GM12878 (cell line): ENCODE measurements around the gene SMIM38. TPM values are rescaled to one million over a fixed set of nuclear protein-coding genes. Genes with fewer than 3 reads are reported as not detected.

Experiments
- ATAC-seq: fragments of 200-7000 bp; cut with Tn5 transposase; 3 replicates; pipeline ENCODE4 v1.9.1; 2020; ENCODE audit warnings: mild to moderate bottlenecking, moderate library complexity
- BruUV-seq: library from RNA; stranded (reverse); fragments of 400-500 nt; replicated peaks from 2 replicates; lab custom pipeline; 2021; lab: Mats Ljungman, UMichigan
- CTCF ChIA-PET: fragments of 300-600 bp; sonication (Branson Sonifier 250); formaldehyde crosslinking; extraction: SDS; loops from one replicate; lab custom pipeline; 2021; ENCODE audit warnings: inconsistent platforms; lab: Yijun Ruan, JAX
- POLR2A ChIA-PET: fragments of 350-600 bp; formaldehyde crosslinking; extraction: SDS; loops from one replicate; lab custom pipeline; 2021; ENCODE audit warnings: inconsistent platforms; lab: Charles Lee
- RAD21 ChIA-PET: fragments of 300-600 bp; sonication (Branson Sonifier 250); formaldehyde crosslinking; loops from one replicate; lab custom pipeline; 2023; ENCODE audit warnings: antibody characterized with exemption; ENCODE audit not compliant: unreplicated experiment; lab: Charles Lee
- SMC1A ChIA-PET: fragments of 300-600 bp; sonication (Branson Sonifier 250); formaldehyde crosslinking; loops from one replicate; lab custom pipeline; 2023; ENCODE audit not compliant: unreplicated experiment, uncharacterized antibody; lab: Charles Lee
- DNase-seq: peaks from one replicate; pipeline ENCODE4 v3.0.0-alpha.2; 2011; ENCODE audit warnings: low read depth, low spot score
- FAIRE-seq: peaks from 3 replicates; lab custom pipeline; 2011; peaks lifted over from hg19 to GRCh38; lab: Jason Lieb, UNC
- H2AFZ ChIP-seq: 2 replicates; pipeline ENCODE4 v1.6.0; 2011; ENCODE audit warnings: low read depth, low read length, control low read depth; ENCODE audit not compliant: control insufficient read depth
- H3K27ac ChIP-seq: 2 replicates; pipeline ENCODE4 v1.5.1; 2011; ENCODE audit warnings: control low read depth; ENCODE audit not compliant: control insufficient read depth, insufficient read depth
- H3K27me3 ChIP-seq, 2 experiments: replicated peaks in 1 of 2; 2 replicates each; pipeline versions ENCODE4 v1.6.0 to v1.6.1; 2011; ENCODE audit warnings: low read length in 1 of 2; ENCODE audit not compliant: control insufficient read depth in 2 of 2, insufficient read depth in 2 of 2
- H3K36me3 ChIP-seq, 2 experiments: 2 replicates each; pipeline ENCODE4 v1.5.1; 2011; ENCODE audit warnings: low read length in 1 of 2; ENCODE audit not compliant: control insufficient read depth in 2 of 2, insufficient read depth in 2 of 2
- H3K4me1 ChIP-seq: 2 replicates; pipeline ENCODE4 v1.6.1; 2011; ENCODE audit warnings: mild to moderate bottlenecking, low read length, moderate library complexity, mixed read lengths; ENCODE audit not compliant: control insufficient read depth, insufficient read depth
- H3K4me2 ChIP-seq: 2 replicates; pipeline ENCODE4 v1.6.0; 2011; ENCODE audit warnings: control low read depth; ENCODE audit not compliant: control insufficient read depth, insufficient read depth
- H3K4me3 ChIP-seq: fragments of 200-600 bp; sonication (generic); 2 replicates; pipeline ENCODE4 v1.5.1; 2016
- H3K79me2 ChIP-seq: 2 replicates; pipeline ENCODE4 v1.6.0; 2011; ENCODE audit warnings: low read length; ENCODE audit not compliant: control insufficient read depth, insufficient read depth
- H3K9ac ChIP-seq: 2 replicates; pipeline ENCODE4 v1.8.0; 2011; ENCODE audit warnings: low read length, control low read depth, mixed read lengths; ENCODE audit not compliant: control insufficient read depth, insufficient read depth
- H3K9me3 ChIP-seq: replicated peaks from 3 replicates; pipeline ENCODE4 v1.5.1; 2011; ENCODE audit warnings: mild to moderate bottlenecking, low read length; ENCODE audit not compliant: control insufficient read depth, insufficient read depth
- H4K20me1 ChIP-seq: 2 replicates; pipeline ENCODE4 v1.6.0; 2011; ENCODE audit not compliant: control insufficient read depth, insufficient read depth
- BHLHE40 ChIP-seq, 2 experiments: fragments of 450-650 bp in 1 of 2; IDR thresholded peaks; 2 replicates each; pipeline ENCODE4 v1.6.1; 2011 to 2017; ENCODE audit warnings: low read depth in 2 of 2, borderline replicate concordance in 1 of 2, improper control_type of control experiment in 1 of 2, low read length in 1 of 2, mild to moderate bottlenecking in 1 of 2
- CBX5 ChIP-seq: sonication (generic); IDR thresholded peaks from 2 replicates; pipeline ENCODE4 v1.6.1; 2016; ENCODE audit warnings: low read depth, moderate library complexity, mild to moderate bottlenecking, inconsistent platforms
- E2F4 ChIP-seq: IDR thresholded peaks from 2 replicates; pipeline ENCODE4 v1.6.1; 2012; ENCODE audit warnings: low read depth, low read length, improper control_type of control experiment
- HCFC1 ChIP-seq: fragments of 150-350 bp; IDR thresholded peaks from 2 replicates; pipeline ENCODE4 v1.6.1; 2014; ENCODE audit warnings: low read length
- HDAC6 ChIP-seq: fragments of 200-600 bp; sonication (generic); IDR thresholded peaks from one replicate; pipeline ENCODE4 v1.8.0; 2017; ENCODE audit warnings: antibody characterized with exemption; ENCODE audit not compliant: unreplicated experiment
- IKZF1 ChIP-seq: fragments of 450-650 bp; conservative IDR thresholded peaks from 2 replicates; pipeline ENCODE4 v1.6.1; 2017; ENCODE audit warnings: antibody characterized with exemption, mild to moderate bottlenecking
- MTA3 ChIP-seq: IDR thresholded peaks from 2 replicates; pipeline ENCODE4 v1.6.1; 2012; ENCODE audit warnings: low read length, inconsistent platforms, borderline replicate concordance
- NBN ChIP-seq: fragments of 450-650 bp; IDR thresholded peaks from 2 replicates; pipeline ENCODE4 v1.6.1; 2016
- NFYB ChIP-seq: IDR thresholded peaks from 2 replicates; pipeline ENCODE4 v1.6.1; 2011; ENCODE audit warnings: low read depth, mild to moderate bottlenecking, low read length, improper control_type of control experiment, moderate library complexity; ENCODE audit not compliant: insufficient read depth
- NR2C1 ChIP-seq: fragments of 450-650 bp; IDR thresholded peaks from 2 replicates; pipeline ENCODE4 v1.6.1; 2017; ENCODE audit warnings: antibody characterized with exemption, mild to moderate bottlenecking, moderate library complexity
- NR2C2 ChIP-seq: IDR thresholded peaks from 2 replicates; pipeline ENCODE4 v1.6.1; 2011; ENCODE audit warnings: borderline replicate concordance, low read depth; ENCODE audit not compliant: control insufficient read depth, insufficient read length
- PML ChIP-seq: IDR thresholded peaks from 2 replicates; pipeline ENCODE4 v1.6.1; 2012; ENCODE audit warnings: low read length, inconsistent platforms
- POLR2AphosphoS5 ChIP-seq: IDR thresholded peaks from 2 replicates; pipeline ENCODE4 v1.6.1; 2011; ENCODE audit warnings: mild to moderate bottlenecking, low read length, inconsistent platforms
- ZNF592 ChIP-seq: fragments of 450-650 bp; IDR thresholded peaks from 2 replicates; pipeline ENCODE4 v1.6.1; 2017; ENCODE audit warnings: mild to moderate bottlenecking, moderate library complexity
- ZSCAN29 ChIP-seq: fragments of 450-650 bp; IDR thresholded peaks from 2 replicates; pipeline ENCODE4 v1.6.1; 2017; ENCODE audit warnings: mild to moderate bottlenecking, moderate library complexity
- WGBS: methylation state at CpG from one replicate; pipeline ENCODE4 v1.1.6; 2016; ENCODE audit warnings: low lambda C conversion rate; ENCODE audit not compliant: insufficient replicate concordance, insufficient coverage; ENCODE audit errors: missing lambda C conversion rate; 5-methylcytosine and 5-hydroxymethylcytosine counted together
- in situ Hi-C: fragments of 300-500 bp; cut with MboI; formaldehyde crosslinking; loops from 9 replicates; pipeline ENCODE4 v1.14.3; 2018; ENCODE audit warnings: mixed read lengths
- intact Hi-C: fragments of 100-400 bp; cut with micrococcal nuclease; formaldehyde crosslinking; loops from one replicate; pipeline ENCODE4 v1.14.2; 2022; ENCODE audit not compliant: unreplicated experiment
- polyA plus RNA-seq, 11 experiments: library from polyadenylated mRNA; depleted of rRNA in 4 of 11; unstranded in 6 of 11; stranded (reverse) in 5 of 11; fragments of >200 nt; fragmentation: Nextera tagmentation in 4 of 11; fragmentation: Illumina TruSeq in 1 of 11; extraction: Ambion mirVana in 4 of 11; extraction: Trizol in 1 of 11; gene quantifications; 1 replicate in 1 of 11; 2 replicates in 10 of 11; pipeline versions ENCODE4 v1.2.1 to v1.2.3, GENCODE V29; 2011 to 2016; ENCODE audit warnings: inconsistent platforms in 2 of 11, missing spikeins in 2 of 11, low read depth in 1 of 11
- total RNA-seq, 4 experiments: library from RNA; depleted of rRNA in 3 of 4; stranded (reverse); fragments of >200 nt in 3 of 4; fragmentation: Illumina TruSeq in 1 of 4; extraction: Trizol in 1 of 4; gene quantifications; 2 replicates each; pipeline versions ENCODE4 v1.2.1 to v1.2.3, GENCODE V29; 2013 to 2021
- TF ChIP-seq, protein P1 (sequence below): fragments of 150-350 bp; IDR thresholded peaks from 2 replicates; pipeline ENCODE4 v1.6.1; 2016; ENCODE audit warnings: low read depth, low read length

SMIM38 gene
- total and polyA plus RNA-seq, 10 of the 15 experiments (the other 5 are each of a cell fraction or from before 2014, with no cell fraction given): 0.15 to 5.0 (median 2.1) TPM; not detected in 1

DNA sequence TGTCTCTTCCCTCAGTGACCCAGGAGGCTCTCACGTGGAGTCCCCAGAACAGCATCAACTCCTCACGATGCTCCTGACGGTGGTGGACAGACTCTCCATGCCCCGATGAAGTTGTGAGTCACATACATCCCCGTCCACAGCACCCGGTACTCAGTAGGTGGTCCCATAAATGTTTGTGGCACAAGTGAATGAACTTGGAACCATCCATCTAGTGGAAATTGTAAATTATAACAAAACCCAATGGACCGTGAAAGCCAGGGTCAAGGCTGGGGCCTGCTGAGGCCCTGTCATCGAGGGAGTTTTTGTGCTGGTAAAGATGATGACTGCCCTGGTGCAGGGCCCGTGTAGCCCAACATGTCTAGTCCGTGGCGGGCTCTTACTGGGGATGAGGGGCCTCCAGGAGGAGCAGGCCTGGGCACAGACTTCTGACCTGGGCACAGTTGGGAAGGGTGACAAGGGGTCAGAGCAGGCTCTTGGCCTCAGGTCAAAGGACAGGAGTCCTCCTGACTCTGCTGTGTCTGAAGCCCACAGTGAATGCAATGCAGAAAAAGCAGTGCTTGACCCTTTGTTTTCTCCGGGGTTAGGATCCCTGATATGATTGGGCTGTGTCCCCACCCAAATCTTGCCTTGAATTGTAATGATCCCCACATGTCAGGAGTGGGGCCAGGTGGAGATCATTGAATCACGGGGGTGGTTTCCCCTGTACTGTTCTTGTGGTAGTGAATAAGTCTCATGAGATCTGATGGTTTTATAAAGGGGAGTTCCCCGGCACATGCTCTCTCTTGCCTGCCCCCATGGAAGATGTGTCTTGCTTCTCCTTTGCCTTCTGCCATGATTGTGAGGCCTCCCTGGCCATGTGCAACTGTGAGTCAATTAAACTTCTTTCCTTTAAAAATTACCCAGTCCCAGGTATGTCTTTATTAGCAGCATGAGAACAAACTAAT lies 20.0 kb upstream of the SMIM38 start:
- POLR2A ChIA-PET: no interaction called here
- Histone ChIP-seq H3K36me3 (no peaks in the 10 kb centered on the region), H3K27me3 (no peaks in the 10 kb centered on the region), H4K20me1 (no peaks in the 10 kb centered on the region), H3K9ac (no peak overlapping the region), H3K4me1 (peaks cover 14% of the 10 kb centered on the region), H3K4me3 (no peak overlapping the region), H3K27ac (no peak overlapping the region), H3K9me3 (peaks cover 29% of the 10 kb centered on the region; the same call in 2 of the 3 replicates), H3K4me2 (no peak overlapping the region), H3K79me2 (no peaks in the 10 kb centered on the region), H2AFZ (no peak overlapping the region)
- FAIRE-seq: no peak
- no peak for DNase-seq
- intact Hi-C loops (no loop called here), in situ Hi-C loops (no loop called here)
- no peak for ATAC-seq
- SMC1A ChIA-PET: no interaction called here
- WGBS: 49% methylated on average over 14 of the region's 14 CpGs
- CTCF ChIA-PET: no interaction called here
- BruUV-seq: no TSS peak
- RAD21 ChIA-PET: no interaction called here
- no peak for TF ChIP-seq NR2C1
- TF ChIP-seq CBX5: no peak
- TF ChIP-seq NR2C2: no peak
- TF ChIP-seq POLR2AphosphoS5: no peak
- no peak for TF ChIP-seq E2F4
- no peak for TF ChIP-seq ZSCAN29
- TF ChIP-seq IKZF1: no peak
- TF ChIP-seq, protein P1, sequence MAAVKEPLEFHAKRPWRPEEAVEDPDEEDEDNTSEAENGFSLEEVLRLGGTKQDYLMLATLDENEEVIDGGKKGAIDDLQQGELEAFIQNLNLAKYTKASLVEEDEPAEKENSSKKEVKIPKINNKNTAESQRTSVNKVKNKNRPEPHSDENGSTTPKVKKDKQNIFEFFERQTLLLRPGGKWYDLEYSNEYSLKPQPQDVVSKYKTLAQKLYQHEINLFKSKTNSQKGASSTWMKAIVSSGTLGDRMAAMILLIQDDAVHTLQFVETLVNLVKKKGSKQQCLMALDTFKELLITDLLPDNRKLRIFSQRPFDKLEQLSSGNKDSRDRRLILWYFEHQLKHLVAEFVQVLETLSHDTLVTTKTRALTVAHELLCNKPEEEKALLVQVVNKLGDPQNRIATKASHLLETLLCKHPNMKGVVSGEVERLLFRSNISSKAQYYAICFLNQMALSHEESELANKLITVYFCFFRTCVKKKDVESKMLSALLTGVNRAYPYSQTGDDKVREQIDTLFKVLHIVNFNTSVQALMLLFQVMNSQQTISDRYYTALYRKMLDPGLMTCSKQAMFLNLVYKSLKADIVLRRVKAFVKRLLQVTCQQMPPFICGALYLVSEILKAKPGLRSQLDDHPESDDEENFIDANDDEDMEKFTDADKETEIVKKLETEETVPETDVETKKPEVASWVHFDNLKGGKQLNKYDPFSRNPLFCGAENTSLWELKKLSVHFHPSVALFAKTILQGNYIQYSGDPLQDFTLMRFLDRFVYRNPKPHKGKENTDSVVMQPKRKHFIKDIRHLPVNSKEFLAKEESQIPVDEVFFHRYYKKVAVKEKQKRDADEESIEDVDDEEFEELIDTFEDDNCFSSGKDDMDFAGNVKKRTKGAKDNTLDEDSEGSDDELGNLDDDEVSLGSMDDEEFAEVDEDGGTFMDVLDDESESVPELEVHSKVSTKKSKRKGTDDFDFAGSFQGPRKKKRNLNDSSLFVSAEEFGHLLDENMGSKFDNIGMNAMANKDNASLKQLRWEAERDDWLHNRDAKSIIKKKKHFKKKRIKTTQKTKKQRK: no peak
- TF ChIP-seq ZNF592: no peak
- TF ChIP-seq HDAC6: no peak
- TF ChIP-seq BHLHE40 (IDR thresholded peaks at IDR 0.05; ENCODE audit: borderline replicate concordance in 1 of 2, low read depth in 2 of 2, low read length in 1 of 2): peak in 1 of 2 experiments; percentile 68; a peak in 2 of 4 replicates
- TF ChIP-seq NFYB: no peak
- no peak for TF ChIP-seq PML
- no peak for TF ChIP-seq MTA3
- no peak for TF ChIP-seq NBN
- TF ChIP-seq HCFC1: no peak
